Measurements from ENCODE around the gene CX3CR1.
A peak's percentile ranks its signal among the peaks of the same experiment; 100 is the strongest.

Gene CX3CR1

GRCh38 chr3:39290255-39290654, 10.4 kb upstream of the CX3CR1 start:
- DNase-seq, result no peak

- DNase-seq, result no peak
These were observed 9.3 kb upstream of the CX3CR1 start for GRCh38 chr3:39289107-39289506.

GRCh38 chr3:39288300-39288808, 8.5 kb upstream of the CX3CR1 start:
- DNase-seq, result peak in 3 of 4 experiments; percentile 22 to 59 (median 47)

GRCh38 chr3:39287216-39288164, 7.7 kb upstream of the CX3CR1 start:
- no peak for DNase-seq

- no peak for DNase-seq
These were observed 6.9 kb upstream of the CX3CR1 start for GRCh38 chr3:39286771-39287170.

GRCh38 chr3:39285332-39285731, 5.5 kb upstream of the CX3CR1 start:
- DNase-seq, result no peak

- DNase-seq, result no peak
These were observed 4.6 kb upstream of the CX3CR1 start for GRCh38 chr3:39284457-39284881.

- no peak for DNase-seq
These were observed 2.2 kb upstream of the CX3CR1 start for GRCh38 chr3:39282057-39282456.

- no peak for DNase-seq
These were observed 1.7 kb upstream of the CX3CR1 start for GRCh38 chr3:39281533-39281932.

- no peak for DNase-seq
These were observed 735 bp upstream of the CX3CR1 start for GRCh38 chr3:39280571-39280970.

- DNase-seq, result no peak
These were observed 1.3 kb downstream of the CX3CR1 start for GRCh38 chr3:39278616-39278935.

- DNase-seq, result no peak
These were observed 1.8 kb downstream of the CX3CR1 start for GRCh38 chr3:39277893-39278615.

GRCh38 chr3:39276746-39277145, 3.1 kb downstream of the CX3CR1 start:
- no peak for DNase-seq

GRCh38 chr3:39275963-39276593, 3.8 kb downstream of the CX3CR1 start:
- no peak for DNase-seq

GRCh38 chr3:39275052-39275451, 4.8 kb downstream of the CX3CR1 start:
- no peak for DNase-seq

- no peak for DNase-seq
These were observed 6.7 kb downstream of the CX3CR1 start for GRCh38 chr3:39273119-39273518.

GRCh38 chr3:39272191-39272590, 7.6 kb downstream of the CX3CR1 start:
- no peak for DNase-seq

- no peak for DNase-seq
These were observed 8.4 kb downstream of the CX3CR1 start for GRCh38 chr3:39271363-39271914.

GRCh38 chr3:39269528-39269927, 10.3 kb downstream of the CX3CR1 start:
- DNase-seq, result no peak

GRCh38 chr3:39268549-39268900, 11.3 kb downstream of the CX3CR1 start:
- DNase-seq, result no peak

GRCh38 chr3:39267631-39268548, 11.9 kb downstream of the CX3CR1 start:
- DNase-seq, result peak in 3 of 4 experiments; percentile 13 to 22 (median 17)

GRCh38 chr3:39264053-39264452, 15.8 kb downstream of the CX3CR1 start:
- DNase-seq, result no peak
